GM23338 (cell line): ENCODE data around the gene FAM13C. TPM values are rescaled to one million over a fixed set of nuclear protein-coding genes. Genes with fewer than 3 reads are reported as not detected.

Experiments used
- ATAC-seq: fragments of 200-7000 bp; cut with Tn5 transposase; 3 replicates; pipeline ENCODE4 v1.9.1; 2020
- DNase-seq: peaks from one replicate; pipeline ENCODE4 v3.0.0-alpha.2; 2015; ENCODE audit warnings: low spot score
- H2AFZ ChIP-seq: fragments of 200-600 bp; sonication (generic); 2 replicates; pipeline ENCODE4 v1.8.0; 2016; ENCODE audit warnings: antibody characterized with exemption, mild to moderate bottlenecking, moderate library complexity
- H3F3A ChIP-seq: fragments of 200-600 bp; sonication (generic); replicated peaks from 2 replicates; pipeline ENCODE4 v1.8.0; 2017; ENCODE audit warnings: antibody characterized with exemption, mixed run types, low read depth
- H3K27ac ChIP-seq: fragments of 200-600 bp; sonication (generic); 2 replicates; pipeline ENCODE4 v1.6.1; 2016; ENCODE audit warnings: low read depth
- H3K27me3 ChIP-seq: fragments of 200-600 bp; sonication (generic); 2 replicates; pipeline ENCODE4 v1.8.0; 2016; ENCODE audit warnings: mild to moderate bottlenecking, mixed run types, moderate library complexity; ENCODE audit not compliant: insufficient read depth
- H3K36me3 ChIP-seq: fragments of 200-600 bp; sonication (generic); 2 replicates; pipeline ENCODE4 v1.8.0; 2016; ENCODE audit warnings: mild to moderate bottlenecking; ENCODE audit not compliant: insufficient read depth
- H3K4me1 ChIP-seq: fragments of 200-600 bp; sonication (generic); 2 replicates; pipeline ENCODE4 v1.8.0; 2016; ENCODE audit warnings: mild to moderate bottlenecking, moderate library complexity; ENCODE audit not compliant: insufficient read depth
- H3K4me2 ChIP-seq: fragments of 200-600 bp; sonication (generic); 2 replicates; pipeline ENCODE4 v1.7.1; 2017; ENCODE audit warnings: mixed run types
- H3K4me3 ChIP-seq: fragments of 200-600 bp; sonication (generic); 2 replicates; pipeline ENCODE4 v1.6.1; 2016; ENCODE audit warnings: mixed run types
- H3K79me2 ChIP-seq: fragments of 200-600 bp; sonication (generic); replicated peaks from 2 replicates; pipeline ENCODE4 v1.8.0; 2017; ENCODE audit warnings: mild to moderate bottlenecking; ENCODE audit not compliant: insufficient read depth
- H3K9me2 ChIP-seq: fragments of 200-600 bp; sonication (generic); 2 replicates; pipeline ENCODE4 v1.8.0; 2017; ENCODE audit not compliant: insufficient read depth
- H4K20me1 ChIP-seq: fragments of 200-600 bp; sonication (generic); replicated peaks from 2 replicates; pipeline ENCODE4 v1.8.0; 2017; ENCODE audit warnings: mild to moderate bottlenecking; ENCODE audit not compliant: insufficient read depth
- H3K27ac Mint-ChIP-seq: 2 replicates; pipeline ENCODE4 v1.8.0; 2020; ENCODE audit warnings: inconsistent platforms, mild to moderate bottlenecking, moderate library complexity, mixed read lengths
- H3K27me3 Mint-ChIP-seq: 3 replicates; pipeline ENCODE4 v1.8.0; 2022; ENCODE audit warnings: low read depth, mild to moderate bottlenecking, moderate library complexity, mixed read lengths, inconsistent platforms; ENCODE audit not compliant: insufficient read depth, poor library complexity
- H3K36me3 Mint-ChIP-seq: 3 replicates; pipeline ENCODE4 v1.8.0; 2021; ENCODE audit warnings: low read depth, mild to moderate bottlenecking, inconsistent platforms, moderate library complexity, mixed read lengths
- H3K4me1 Mint-ChIP-seq: 3 replicates; pipeline ENCODE4 v1.8.0; 2020; ENCODE audit warnings: mild to moderate bottlenecking, inconsistent platforms, mixed read lengths
- H3K4me3 Mint-ChIP-seq: 3 replicates; pipeline ENCODE4 v1.8.0; 2021; ENCODE audit warnings: moderate library complexity, mild to moderate bottlenecking, inconsistent platforms, mixed read lengths
- H3K9me3 Mint-ChIP-seq: 3 replicates; pipeline ENCODE4 v1.8.0; 2020; ENCODE audit warnings: moderate library complexity, mild to moderate bottlenecking, inconsistent platforms, mixed read lengths
- CTCF ChIP-seq, 2 experiments: fragments of 200-600 bp in 1 of 2; sonication (generic) in 1 of 2; conservative IDR thresholded peaks; 2 replicates each; pipeline versions ENCODE4 v1.5.1 to v1.6.1; 2016 to 2017; ENCODE audit warnings: antibody characterized with exemption in 2 of 2, low read depth in 2 of 2, mild to moderate bottlenecking in 2 of 2, moderate library complexity in 1 of 2
- ETS1 ChIP-seq: IDR thresholded peaks from 2 replicates; pipeline ENCODE4 v1.6.1; 2016; ENCODE audit warnings: antibody characterized with exemption
- EZH2 ChIP-seq: fragments of 200-600 bp; sonication (generic); IDR thresholded peaks from one replicate; pipeline ENCODE4 v1.8.0; 2017; ENCODE audit warnings: antibody characterized with exemption, mild to moderate bottlenecking, low read depth; ENCODE audit not compliant: unreplicated experiment
- EZH2phosphoT487 ChIP-seq: fragments of 200-600 bp; sonication (generic); IDR thresholded peaks from one replicate; pipeline ENCODE4 v1.8.1; 2018; ENCODE audit warnings: antibody characterized with exemption; ENCODE audit not compliant: unreplicated experiment
- JUNB ChIP-seq: IDR thresholded peaks from one replicate; pipeline ENCODE4 v1.6.1; 2016; ENCODE audit warnings: antibody characterized with exemption; ENCODE audit not compliant: unreplicated experiment
- NANOG ChIP-seq: IDR thresholded peaks from 2 replicates; pipeline ENCODE4 v1.6.1; 2016; ENCODE audit warnings: antibody characterized with exemption, borderline replicate concordance
- REST ChIP-seq: IDR thresholded peaks from one replicate; pipeline ENCODE4 v1.6.1; 2018; ENCODE audit warnings: antibody characterized with exemption; ENCODE audit not compliant: unreplicated experiment
- STAT1 ChIP-seq: IDR thresholded peaks from one replicate; pipeline ENCODE4 v1.6.1; 2016; ENCODE audit warnings: antibody characterized with exemption; ENCODE audit not compliant: unreplicated experiment
- ZNF114 ChIP-seq: fragments of 250-450 bp; sonication (Bioruptor Pico); IDR thresholded peaks from 2 replicates; pipeline ENCODE4 v1.5.0; 2020; ENCODE audit warnings: mild to moderate bottlenecking, moderate library complexity
- ZNF462 ChIP-seq: fragments of 250-450 bp; sonication (Bioruptor Pico); IDR thresholded peaks from 2 replicates; pipeline ENCODE4 v1.5.0; 2020; ENCODE audit warnings: mild to moderate bottlenecking, moderate library complexity
- polyA plus RNA-seq: library from polyadenylated mRNA; unstranded; fragments of >200 nt; fragmentation: Nextera tagmentation; extraction: Ambion mirVana; gene quantifications from 2 replicates; pipeline ENCODE4 v1.2.1, GENCODE V29; 2016
- total RNA-seq: library from RNA; depleted of rRNA; stranded (reverse); fragments of >200 nt; shearing (Covaris generic); gene quantifications from 2 replicates; pipeline ENCODE4 v1.2.3, GENCODE V29; 2014

The FAM13C gene
- total and polyA plus RNA-seq, 2 experiments from 2014 or later: 0.94 to 2.1 TPM

DNA sequence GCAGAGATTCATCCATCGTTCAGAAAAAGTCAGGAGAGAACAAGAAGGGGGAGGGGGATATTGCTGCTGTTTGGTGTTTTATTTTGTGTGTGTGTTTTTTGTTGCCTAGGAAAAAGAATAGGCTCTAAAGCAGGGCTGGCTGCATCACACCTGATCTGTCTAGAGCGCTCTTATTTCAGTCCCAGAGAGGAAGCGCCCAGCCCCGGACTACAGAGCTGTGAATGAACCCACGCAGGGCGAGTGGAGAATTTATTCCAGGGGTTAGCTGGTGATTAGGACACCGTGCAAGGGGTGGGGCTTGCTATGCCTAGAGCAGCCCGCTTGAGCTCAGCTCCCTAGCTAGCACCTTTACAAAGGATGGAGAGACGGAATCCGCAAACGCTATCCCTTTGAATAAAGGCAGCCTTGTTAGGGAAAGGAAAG, 621 bp upstream of the FAM13C start:
- Mint-ChIP-seq H3K9me3 (no peaks in the 10 kb centered on the region), H3K4me3 (peak overlapping the region; percentile 72), H3K36me3 (no peaks in the 10 kb centered on the region), H3K4me1 (peaks cover 11% of the 10 kb centered on the region; the same call in 2 of the 3 replicates), H3K27me3 (peaks cover 20% of the 10 kb centered on the region), H3K27ac (no peak overlapping the region)
- H3K36me3 ChIP-seq: no peaks in the 10 kb centered on the region
- H3K79me2 ChIP-seq: no peaks in the 10 kb centered on the region
- peak overlapping the region; percentile 98 for H2AFZ ChIP-seq
- ATAC-seq (peak; percentile 90), DNase-seq (peak; percentile 81)
- H4K20me1 ChIP-seq: no peaks in the 10 kb centered on the region
- peak overlapping the region; percentile 64 for H3K4me3 ChIP-seq
- H3K27me3 ChIP-seq: peaks cover 41% of the 10 kb centered on the region
- no peak overlapping the region for H3K27ac ChIP-seq
- no peaks in the 10 kb centered on the region for H3F3A ChIP-seq
- no peak for TF ChIP-seq ZNF114
- TF ChIP-seq REST: no peak
- no peak for TF ChIP-seq STAT1
- TF ChIP-seq EZH2phosphoT487: no peak
- no peak for TF ChIP-seq ZNF462 (CRISPR knock-in tag)
- no peak for TF ChIP-seq NANOG
- no peak for TF ChIP-seq EZH2
- TF ChIP-seq JUNB: no peak
- TF ChIP-seq CTCF (conservative IDR thresholded peaks at IDR 0.05; ENCODE audit: low read depth in 2 of 2): no peak
- no peak for TF ChIP-seq ETS1
- no peaks in the 10 kb centered on the region for H3K9me2 ChIP-seq
- peak overlapping the region; percentile 87 for H3K4me2 ChIP-seq
- H3K4me1 ChIP-seq: peaks cover 12% of the 10 kb centered on the region
